ENCODE data around the gene CAPN13.

Gene CAPN13

GRCh38 chr2:30786923-30787685 is 20.1 kb downstream of the CAPN13 start:
- Histone ChIP-seq H3K27me3 (ENCODE audit: control insufficient read depth, low read length) (peaks cover 16% of the 10 kb centered on the region), H3F3A (ENCODE audit: control insufficient read depth, insufficient read depth) (no peaks in the 10 kb centered on the region)
- TF ChIP-seq, protein P1, sequence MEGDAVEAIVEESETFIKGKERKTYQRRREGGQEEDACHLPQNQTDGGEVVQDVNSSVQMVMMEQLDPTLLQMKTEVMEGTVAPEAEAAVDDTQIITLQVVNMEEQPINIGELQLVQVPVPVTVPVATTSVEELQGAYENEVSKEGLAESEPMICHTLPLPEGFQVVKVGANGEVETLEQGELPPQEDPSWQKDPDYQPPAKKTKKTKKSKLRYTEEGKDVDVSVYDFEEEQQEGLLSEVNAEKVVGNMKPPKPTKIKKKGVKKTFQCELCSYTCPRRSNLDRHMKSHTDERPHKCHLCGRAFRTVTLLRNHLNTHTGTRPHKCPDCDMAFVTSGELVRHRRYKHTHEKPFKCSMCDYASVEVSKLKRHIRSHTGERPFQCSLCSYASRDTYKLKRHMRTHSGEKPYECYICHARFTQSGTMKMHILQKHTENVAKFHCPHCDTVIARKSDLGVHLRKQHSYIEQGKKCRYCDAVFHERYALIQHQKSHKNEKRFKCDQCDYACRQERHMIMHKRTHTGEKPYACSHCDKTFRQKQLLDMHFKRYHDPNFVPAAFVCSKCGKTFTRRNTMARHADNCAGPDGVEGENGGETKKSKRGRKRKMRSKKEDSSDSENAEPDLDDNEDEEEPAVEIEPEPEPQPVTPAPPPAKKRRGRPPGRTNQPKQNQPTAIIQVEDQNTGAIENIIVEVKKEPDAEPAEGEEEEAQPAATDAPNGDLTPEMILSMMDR (IDR thresholded peaks at IDR 0.05; ENCODE audit: low read depth, low read length, poor library complexity, severe bottlenecking): no peak
- TF ChIP-seq EZH2phosphoT487 (IDR thresholded peaks at IDR 0.05; ENCODE audit: borderline replicate concordance, low read length): no peak

DNA sequence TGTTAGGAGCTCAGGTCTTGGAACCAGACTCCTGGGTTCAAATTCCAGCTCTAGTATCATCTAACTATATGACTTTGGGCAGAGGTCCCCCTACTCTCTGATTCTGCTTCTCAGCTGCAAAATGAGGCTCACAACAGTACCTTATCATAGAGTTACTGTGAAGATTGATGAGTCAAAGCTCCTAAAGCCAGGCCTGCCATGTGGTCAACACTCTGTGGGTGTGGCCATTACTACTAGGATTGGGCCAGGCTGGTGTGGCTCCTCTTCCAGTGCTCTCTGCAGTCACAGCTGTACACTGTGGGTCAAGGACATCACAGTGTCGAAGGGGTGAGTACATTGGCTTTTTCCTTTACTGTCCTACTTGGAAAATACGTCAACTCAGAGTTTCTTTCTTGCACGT is 22.6 kb downstream of the CAPN13 start:
- TF ChIP-seq EZH2phosphoT487 (IDR thresholded peaks at IDR 0.05; ENCODE audit: borderline replicate concordance, low read length): no peak
- TF ChIP-seq, protein P1 (IDR thresholded peaks at IDR 0.05; ENCODE audit: low read depth, low read length, poor library complexity, severe bottlenecking): no peak
- H3K27ac ChIP-seq (ENCODE audit: low read depth, low read length): no peak overlapping the region
- no peaks in the 10 kb centered on the region for H3F3A ChIP-seq (ENCODE audit: control insufficient read depth, insufficient read depth)
- H4K20me1 ChIP-seq (ENCODE audit: control insufficient read depth, insufficient read depth, low read depth, low read length): no peaks in the 10 kb centered on the region
- no peaks in the 10 kb centered on the region for H3K9me3 ChIP-seq (ENCODE audit: control insufficient read depth, insufficient read depth, low read length)
- no peak overlapping the region for H3K4me3 ChIP-seq (ENCODE audit: low read length)
- H3K36me3 ChIP-seq (ENCODE audit: control insufficient read depth, low read length): no peaks in the 10 kb centered on the region
- H3K79me2 ChIP-seq (ENCODE audit: control insufficient read depth, low read length): no peaks in the 10 kb centered on the region
- peaks cover 10% of the 10 kb centered on the region for H3K27me3 ChIP-seq (ENCODE audit: control insufficient read depth, low read length)
- H3K4me2 ChIP-seq (ENCODE audit: low read length): no peak overlapping the region
- no peaks in the 10 kb centered on the region for H3K4me1 ChIP-seq (ENCODE audit: control insufficient read depth, low read length)
- H3K9me2 ChIP-seq (replicated peaks; ENCODE audit: control insufficient read depth, low read length): no peaks in the 10 kb centered on the region

More at GRCh38 chr2:30786923-30787685, 20.1 kb downstream of the CAPN13 start:
- Histone ChIP-seq H4K20me1 (ENCODE audit: control insufficient read depth, insufficient read depth, low read depth, low read length) (no peaks in the 10 kb centered on the region), H3K4me3 (ENCODE audit: low read length) (no peak overlapping the region), H3K27ac (ENCODE audit: low read depth, low read length) (no peak overlapping the region), H3K4me1 (ENCODE audit: control insufficient read depth, low read length) (peaks cover under 1% of the 10 kb centered on the region; the same call in 1 of the 2 replicates), H3K4me2 (ENCODE audit: low read length) (no peak overlapping the region), H3K9me2 (replicated peaks; ENCODE audit: control insufficient read depth, low read length) (no peaks in the 10 kb centered on the region), H3K79me2 (ENCODE audit: control insufficient read depth, low read length) (no peaks in the 10 kb centered on the region), H3K36me3 (ENCODE audit: control insufficient read depth, low read length) (no peaks in the 10 kb centered on the region), H3K9me3 (ENCODE audit: control insufficient read depth, insufficient read depth, low read length) (no peaks in the 10 kb centered on the region)

GRCh38 chr2:30781961-30782533 is 25.2 kb downstream of the CAPN13 start:
- peaks cover 2% of the 10 kb centered on the region; the same call in 1 of the 2 replicates for H3K27me3 ChIP-seq (ENCODE audit: control insufficient read depth, low read length)
- no peak overlapping the region for H3K27ac ChIP-seq (ENCODE audit: low read depth, low read length)
- H3K4me3 ChIP-seq (ENCODE audit: low read length): no peak overlapping the region
- no peaks in the 10 kb centered on the region for H3K4me1 ChIP-seq (ENCODE audit: control insufficient read depth, low read length)
- no peak for TF ChIP-seq EZH2phosphoT487 (IDR thresholded peaks at IDR 0.05; ENCODE audit: borderline replicate concordance, low read length)
- TF ChIP-seq, protein P1 (IDR thresholded peaks at IDR 0.05; ENCODE audit: low read depth, low read length, poor library complexity, severe bottlenecking): no peak
- no peaks in the 10 kb centered on the region for H3K79me2 ChIP-seq (ENCODE audit: control insufficient read depth, low read length)
- H3K4me2 ChIP-seq (ENCODE audit: low read length): no peak overlapping the region
- H3K9me3 ChIP-seq (ENCODE audit: control insufficient read depth, insufficient read depth, low read length): no peaks in the 10 kb centered on the region
- H3F3A ChIP-seq (ENCODE audit: control insufficient read depth, insufficient read depth): no peaks in the 10 kb centered on the region
- no peaks in the 10 kb centered on the region for H4K20me1 ChIP-seq (ENCODE audit: control insufficient read depth, insufficient read depth, low read depth, low read length)
- H3K36me3 ChIP-seq (ENCODE audit: control insufficient read depth, low read length): no peaks in the 10 kb centered on the region
- no peaks in the 10 kb centered on the region for H3K9me2 ChIP-seq (replicated peaks; ENCODE audit: control insufficient read depth, low read length)
